Measurements from ENCODE around the gene FLT4. TPM values are rescaled to one million over a fixed set of nuclear protein-coding genes. Genes with fewer than 3 reads are reported as not detected.

Gene FLT4
- total RNA-seq, 1 experiment from 2014 or later, result 0.44 TPM

DNA sequence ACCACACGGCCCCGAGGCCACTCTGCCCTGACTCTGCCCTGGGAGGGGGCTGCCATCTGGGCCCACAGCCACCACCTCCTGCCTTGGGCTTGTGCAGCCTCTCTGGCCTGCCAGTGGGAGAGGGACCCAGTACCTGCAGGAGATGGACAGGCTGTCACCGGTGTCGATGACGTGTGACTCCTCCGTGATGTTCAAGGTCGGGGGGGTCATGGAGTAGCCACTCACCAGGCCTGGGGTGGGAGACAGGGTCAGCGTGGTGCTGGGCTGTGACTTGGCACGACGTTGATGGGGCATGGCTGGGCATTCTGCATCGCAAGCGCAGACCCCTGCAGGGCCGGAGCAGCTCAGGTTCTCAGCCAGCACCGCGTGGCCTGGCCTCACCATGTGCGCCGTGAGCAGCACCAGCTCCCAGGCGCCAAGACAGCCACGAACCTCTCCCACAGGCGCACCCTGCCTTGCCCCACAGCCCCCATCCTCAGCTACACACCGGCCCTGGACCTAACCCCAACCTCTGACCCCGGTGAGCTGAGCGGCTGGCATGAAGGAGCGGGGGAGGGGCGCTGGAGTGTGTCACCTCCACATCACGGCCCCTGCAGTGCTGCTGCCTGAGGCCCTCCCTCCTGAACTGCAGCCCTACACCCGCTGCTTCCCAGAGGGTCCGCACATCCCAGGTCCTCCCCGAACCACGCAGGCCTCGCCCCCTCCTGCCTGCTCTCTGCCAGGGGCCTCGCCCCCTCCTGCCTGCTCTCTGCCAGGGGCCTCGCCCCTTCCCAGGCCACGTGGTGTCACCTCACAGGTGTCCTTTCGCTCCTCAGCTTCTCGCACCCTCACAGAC, 17.6 kb downstream of the FLT4 start:
- BruUV-seq (replicated peaks), result no TSS peak
- H3K4me3 ChIP-seq (ENCODE audit: low read depth in 2 of 2, low read length in 2 of 2), result no peak overlapping the region
- intact Hi-C loops (cut with micrococcal nuclease; ENCODE audit: unreplicated experiment) (no loop called here), in situ Hi-C loops (cut with HindIII; ENCODE audit: low pct_unique_long_range_greater_than_20kb, low sequenced_read_pairs) (no loop called here)
- no peaks in the 10 kb centered on the region for H3K36me3 ChIP-seq (ENCODE audit: control insufficient read depth, insufficient read depth, low read length)
- no peak overlapping the region for H3K27ac ChIP-seq (ENCODE audit: low read length)
- no peaks in the 10 kb centered on the region for H3K9me3 ChIP-seq (ENCODE audit: control insufficient read depth, insufficient read depth, low read depth, low read length)
- H3K4me1 ChIP-seq (ENCODE audit: control insufficient read depth, insufficient read depth, low read length), result no peaks in the 10 kb centered on the region
- no peaks in the 10 kb centered on the region for H3K27me3 ChIP-seq (ENCODE audit: control insufficient read depth, insufficient read depth, low read length)
- ChIA-PET CTCF (no interaction called here), POLR2A (no interaction called here)
- DNase-seq (ENCODE audit: low read depth, low spot score) (no peak), ATAC-seq (no peak)
- no peak for TF ChIP-seq POLR2AphosphoS5 (IDR thresholded peaks at IDR 0.05; ENCODE audit: low read depth, low read length)
- TF ChIP-seq REST (IDR thresholded peaks at IDR 0.05; ENCODE audit: insufficient read depth in 1 of 2, low read depth in 2 of 2, low read length in 1 of 2), result no peak
- no peak for TF ChIP-seq TCF7L2 (IDR thresholded peaks at IDR 0.05; ENCODE audit: low read depth, low read length)
- TF ChIP-seq CTCF (IDR thresholded peaks at IDR 0.05), result no peak
- no peak for TF ChIP-seq SIN3A (IDR thresholded peaks at IDR 0.05; ENCODE audit: borderline replicate concordance, insufficient read depth, low read depth, low read length)

DNA sequence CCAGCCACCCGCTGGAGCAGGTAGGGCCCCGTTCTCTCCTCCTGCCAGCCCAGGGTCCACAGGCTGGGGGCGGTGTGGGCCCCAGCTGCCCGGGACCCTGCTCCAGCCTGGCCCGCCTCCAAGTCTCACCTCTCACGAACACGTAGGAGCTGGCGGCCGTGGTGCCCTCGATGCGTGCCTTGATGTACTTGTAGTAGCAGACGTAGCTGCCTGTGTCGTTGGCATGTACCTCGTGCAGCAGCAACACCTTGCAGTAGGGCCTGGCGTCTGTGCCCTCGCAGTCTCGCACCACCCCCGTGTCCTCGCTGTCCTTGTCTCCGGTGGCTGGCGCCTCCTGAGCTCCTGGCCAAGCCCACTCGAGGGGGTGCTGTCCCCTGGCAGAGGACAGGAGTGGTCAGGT, 19.0 kb downstream of the FLT4 start:
- BruUV-seq (replicated peaks), result no TSS peak
- in situ Hi-C loops (cut with HindIII; ENCODE audit: low pct_unique_long_range_greater_than_20kb, low sequenced_read_pairs), result no loop called here
- CTCF ChIA-PET, result no interaction called here

More for the DNA sequence above, 19.0 kb downstream of the FLT4 start:
- POLR2A ChIA-PET, result no interaction called here
- no peaks in the 10 kb centered on the region for H3K4me1 ChIP-seq (ENCODE audit: control insufficient read depth, insufficient read depth, low read length)
- no peaks in the 10 kb centered on the region for H3K36me3 ChIP-seq (ENCODE audit: control insufficient read depth, insufficient read depth, low read length)
- ATAC-seq (no peak), DNase-seq (ENCODE audit: low read depth, low spot score) (no peak)
- H3K27me3 ChIP-seq (ENCODE audit: control insufficient read depth, insufficient read depth, low read length), result no peaks in the 10 kb centered on the region
- no peaks in the 10 kb centered on the region for H3K9me3 ChIP-seq (ENCODE audit: control insufficient read depth, insufficient read depth, low read depth, low read length)
- H3K27ac ChIP-seq (ENCODE audit: low read length), result no peak overlapping the region
- no peak overlapping the region for H3K4me3 ChIP-seq (ENCODE audit: low read depth in 2 of 2, low read length in 2 of 2)
- TF ChIP-seq CTCF (IDR thresholded peaks at IDR 0.05), result no peak
- TF ChIP-seq TCF7L2 (IDR thresholded peaks at IDR 0.05; ENCODE audit: low read depth, low read length), result no peak
- no peak for TF ChIP-seq POLR2AphosphoS5 (IDR thresholded peaks at IDR 0.05; ENCODE audit: low read depth, low read length)
- TF ChIP-seq SIN3A (IDR thresholded peaks at IDR 0.05; ENCODE audit: borderline replicate concordance, insufficient read depth, low read depth, low read length), result no peak
- no peak for TF ChIP-seq REST (IDR thresholded peaks at IDR 0.05; ENCODE audit: insufficient read depth in 1 of 2, low read depth in 2 of 2, low read length in 1 of 2)
- intact Hi-C loops (cut with micrococcal nuclease; ENCODE audit: unreplicated experiment), result no loop called here
